HepG2 (cell line): ENCODE data around the gene SYNC. TPM values are rescaled to one million over a fixed set of nuclear protein-coding genes. Genes with fewer than 3 reads are reported as not detected.

Source experiments
- ATAC-seq: fragments of 200-7000 bp; cut with Tn5 transposase; 3 replicates; pipeline ENCODE4 v1.9.1; 2020; ENCODE audit warnings: mild to moderate bottlenecking, moderate library complexity
- BruUV-seq: library from RNA; stranded (reverse); fragments of 400-500 nt; replicated peaks from 2 replicates; lab custom pipeline; 2021; lab: Mats Ljungman, UMichigan
- CTCF ChIA-PET: fragments of 300-600 bp; formaldehyde crosslinking; extraction: SDS; loops from one replicate; lab custom pipeline; 2021; ENCODE audit warnings: low total read pairs, inconsistent platforms, low intra/inter-chr PET ratio; lab: Yijun Ruan, JAX
- POLR2A ChIA-PET: fragments of 350-600 bp; sonication (Branson Sonifier 250); formaldehyde crosslinking; loops from one replicate; lab custom pipeline; 2020; ENCODE audit warnings: antibody characterized with exemption, inconsistent platforms; lab: Yijun Ruan, JAX
- DNase-seq: peaks from one replicate; pipeline ENCODE4 v3.0.0-alpha.2; 2015; ENCODE audit warnings: low spot score
- FAIRE-seq: peaks from 3 replicates; lab custom pipeline; 2011; peaks lifted over from hg19 to GRCh38; lab: Jason Lieb, UNC
- H2AFZ ChIP-seq: one replicate; pipeline ENCODE4 v1.6.1; 2011; ENCODE audit warnings: low read length, inconsistent platforms
- H3K27ac ChIP-seq: fragments of 300-600 bp; 3 replicates; pipeline ENCODE4 v1.8.0; 2011; ENCODE audit warnings: mixed run types, mild to moderate bottlenecking, mixed read lengths, low read length, inconsistent platforms; ENCODE audit not compliant: insufficient read depth; ENCODE audit errors: extremely low read length
- H3K27me3 ChIP-seq, 2 experiments: fragments of 200-600 bp in 1 of 2; 2 replicates in 1 of 2; 3 replicates in 1 of 2; pipeline versions ENCODE4 v1.6.0 to v1.8.0; 2011; ENCODE audit warnings: low read length in 2 of 2, mild to moderate bottlenecking in 2 of 2, moderate library complexity in 2 of 2, inconsistent platforms in 1 of 2; ENCODE audit not compliant: insufficient read depth in 2 of 2, control insufficient read depth in 1 of 2
- H3K36me3 ChIP-seq, 2 experiments: fragments of 200-600 bp in 1 of 2; replicated peaks in 1 of 2; 2 replicates in 1 of 2; 3 replicates in 1 of 2; pipeline versions ENCODE4 v1.5.1 to v1.8.0; 2011; ENCODE audit warnings: low read length in 2 of 2, inconsistent platforms in 1 of 2; ENCODE audit not compliant: insufficient read depth in 2 of 2, control insufficient read depth in 1 of 2
- H3K4me1 ChIP-seq: 2 replicates; pipeline ENCODE4 v1.5.1; 2012; ENCODE audit warnings: low read length, inconsistent platforms; ENCODE audit not compliant: insufficient read depth
- H3K4me2 ChIP-seq: 2 replicates; pipeline ENCODE4 v1.6.0; 2011; ENCODE audit warnings: low read depth, low read length, inconsistent platforms
- H3K4me3 ChIP-seq, 3 experiments: fragments of 200-600 bp in 1 of 3; sonication (generic), shearing (Covaris generic) in 1 of 3; replicated peaks in 1 of 3; 2 replicates each; pipeline ENCODE4 v1.5.1; 2011 to 2016; ENCODE audit warnings: low read length in 3 of 3, inconsistent platforms in 2 of 3, low read depth in 2 of 3, mild to moderate bottlenecking in 2 of 3, control low read depth in 1 of 3, mixed read lengths in 1 of 3; ENCODE audit not compliant: insufficient read depth in 1 of 3
- H3K79me2 ChIP-seq: one replicate; pipeline ENCODE4 v1.6.1; 2011; ENCODE audit warnings: low read length, inconsistent platforms; ENCODE audit not compliant: insufficient read depth
- H3K9ac ChIP-seq: 2 replicates; pipeline ENCODE4 v1.6.0; 2011; ENCODE audit warnings: mild to moderate bottlenecking, low read depth, low read length, inconsistent platforms; ENCODE audit not compliant: insufficient read depth
- H3K9me3 ChIP-seq: 2 replicates; pipeline ENCODE4 v1.5.1; 2012; ENCODE audit warnings: mild to moderate bottlenecking, low read length
- H4K20me1 ChIP-seq: 2 replicates; pipeline ENCODE4 v1.6.0; 2011; ENCODE audit warnings: inconsistent platforms, mild to moderate bottlenecking, low read length, moderate library complexity; ENCODE audit not compliant: insufficient read depth
- ARID5B ChIP-seq: IDR thresholded peaks from 2 replicates; pipeline ENCODE4 v1.4.0; 2020; ENCODE audit warnings: mild to moderate bottlenecking, missing genetic modification reagents
- BCL3 ChIP-seq: sonication (generic); formaldehyde crosslinking; IDR thresholded peaks from 2 replicates; pipeline ENCODE4 v1.5.1; 2020; ENCODE audit warnings: mild to moderate bottlenecking, missing genetic modification reagents, moderate library complexity
- CBFB ChIP-seq: sonication (generic); formaldehyde crosslinking; IDR thresholded peaks from 2 replicates; pipeline ENCODE4 v1.4.0; 2020; ENCODE audit warnings: missing genetic modification reagents
- HMG20B ChIP-seq: conservative IDR thresholded peaks from 2 replicates; pipeline ENCODE4 v1.6.1; 2016; ENCODE audit warnings: missing genetic modification reagents, missing compliant biosample characterization
- ZNF703 ChIP-seq: sonication (generic); formaldehyde crosslinking; IDR thresholded peaks from 2 replicates; pipeline ENCODE4 v1.5.1; 2020; ENCODE audit warnings: missing genetic modification reagents, mild to moderate bottlenecking, moderate library complexity, borderline replicate concordance
- ZNF775 ChIP-seq: sonication (generic); formaldehyde crosslinking; IDR thresholded peaks from 2 replicates; pipeline ENCODE4 v1.4.0; 2020; ENCODE audit warnings: missing genetic modification reagents, mild to moderate bottlenecking, moderate library complexity, borderline replicate concordance
- WGBS: methylation state at CpG from one replicate; pipeline ENCODE4 v1.1.6; 2017; ENCODE audit warnings: low lambda C conversion rate; 5-methylcytosine and 5-hydroxymethylcytosine counted together
- in situ Hi-C: cut with HindIII; loops from 2 replicates; pipeline ENCODE4 v1.10.0; 2017; ENCODE audit warnings: low pct_unique_long_range_greater_than_20kb; ENCODE audit not compliant: extremely low pct_ligation_motif_present
- intact Hi-C: fragments of 100-400 bp; cut with micrococcal nuclease; formaldehyde crosslinking; loops from one replicate; pipeline ENCODE4 v1.10.0; 2022; ENCODE audit not compliant: unreplicated experiment
- polyA plus RNA-seq, 8 experiments: library from polyadenylated mRNA; depleted of rRNA in 3 of 8; stranded (reverse) in 7 of 8; unstranded in 1 of 8; fragments of >200 nt; fragmentation: Illumina TruSeq in 4 of 8; extraction: Trizol in 4 of 8; gene quantifications; 2 replicates each; pipeline versions ENCODE4 v1.2.1 to v1.2.3, GENCODE V29; 2011 to 2016; ENCODE audit warnings: low read depth in 4 of 8, missing spikeins in 1 of 8, mixed read lengths in 1 of 8; ENCODE audit not compliant: insufficient read depth in 1 of 8
- total RNA-seq, 5 experiments: library from RNA; depleted of rRNA; stranded (reverse); fragments of >200 nt; fragmentation: Illumina TruSeq; extraction: Trizol; gene quantifications; 2 replicates each; pipeline ENCODE4 v1.2.3, GENCODE V29; 2016; ENCODE audit warnings: low read depth in 1 of 5
- TF ChIP-seq, protein P1 (sequence below): sonication (generic); formaldehyde crosslinking; IDR thresholded peaks from 2 replicates; pipeline ENCODE4 v1.4.0; 2020; ENCODE audit warnings: missing genetic modification reagents

Gene SYNC
- total and polyA plus RNA-seq, 2 of the 13 experiments (the other 11 are each of a cell fraction or from before 2014, with no cell fraction given): 2.4 to 5.4 TPM

DNA sequence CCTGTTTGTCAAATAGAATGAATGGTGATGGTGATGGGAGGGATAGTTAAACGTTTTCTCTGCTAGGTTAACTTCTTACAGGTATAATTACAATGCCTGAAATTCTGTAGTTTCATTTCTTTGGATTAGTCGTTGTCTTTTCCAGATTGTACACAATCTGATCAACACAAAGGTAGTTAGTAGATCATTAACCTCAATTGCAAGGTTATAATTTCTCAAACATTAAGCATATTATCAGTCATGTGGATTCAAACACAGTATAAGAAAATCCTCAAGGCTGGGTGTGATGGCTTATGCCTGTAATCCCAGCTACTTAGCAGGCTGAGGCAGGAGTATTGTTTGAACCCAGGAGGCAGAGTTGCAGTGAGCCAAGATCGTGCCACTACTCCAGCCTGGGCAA lies 20.6 kb downstream of the SYNC start (continued):
- no peak for TF ChIP-seq ARID5B (CRISPR knock-in tag)
- no peak for TF ChIP-seq BCL3 (CRISPR knock-in tag)

DNA sequence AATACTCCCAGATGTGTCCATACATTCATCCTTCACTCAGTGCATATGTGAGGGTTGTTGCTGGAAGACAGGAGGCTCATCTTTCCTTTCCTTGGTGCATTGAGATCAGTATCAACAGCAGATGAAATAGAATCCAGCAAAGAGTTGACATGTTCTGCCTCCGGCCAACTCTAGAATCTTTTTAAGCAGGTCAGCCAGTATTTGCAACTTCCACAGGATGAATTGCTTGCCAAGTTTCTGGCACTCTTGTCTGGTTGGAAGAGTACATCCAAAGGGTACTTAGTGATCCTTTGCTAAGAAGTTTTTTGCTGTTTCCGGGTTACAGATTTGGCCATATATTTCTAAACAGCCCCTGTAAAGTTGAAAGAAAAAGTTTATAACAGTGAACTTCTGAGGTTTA lies 21.1 kb downstream of the SYNC start:
- H3K9ac ChIP-seq: no peak overlapping the region
- no peak for DNase-seq
- in situ Hi-C loops: no loop called here
- BruUV-seq: no TSS peak
- no peaks in the 10 kb centered on the region for H3K79me2 ChIP-seq
- H3K9me3 ChIP-seq: no peaks in the 10 kb centered on the region
- H4K20me1 ChIP-seq: no peaks in the 10 kb centered on the region; the same call in 1 of the 2 replicates
- H3K4me2 ChIP-seq: no peak overlapping the region
- no peak for FAIRE-seq
- intact Hi-C loops: no loop called here
- CTCF ChIA-PET: no interaction called here
- WGBS: 100% methylated on average over 2 of the region's 2 CpGs
- H3K4me3 ChIP-seq: no peak overlapping the region
- no peaks in the 10 kb centered on the region for H3K27me3 ChIP-seq
- ATAC-seq: no peak
- H3K4me1 ChIP-seq: no peaks in the 10 kb centered on the region
- H3K27ac ChIP-seq: no peak overlapping the region
- POLR2A ChIA-PET: no interaction called here
- H2AFZ ChIP-seq: no peak overlapping the region
- peaks cover 6 to 73% of the 10 kb centered on the region in 2 experiments for H3K36me3 ChIP-seq
- TF ChIP-seq, protein P1, sequence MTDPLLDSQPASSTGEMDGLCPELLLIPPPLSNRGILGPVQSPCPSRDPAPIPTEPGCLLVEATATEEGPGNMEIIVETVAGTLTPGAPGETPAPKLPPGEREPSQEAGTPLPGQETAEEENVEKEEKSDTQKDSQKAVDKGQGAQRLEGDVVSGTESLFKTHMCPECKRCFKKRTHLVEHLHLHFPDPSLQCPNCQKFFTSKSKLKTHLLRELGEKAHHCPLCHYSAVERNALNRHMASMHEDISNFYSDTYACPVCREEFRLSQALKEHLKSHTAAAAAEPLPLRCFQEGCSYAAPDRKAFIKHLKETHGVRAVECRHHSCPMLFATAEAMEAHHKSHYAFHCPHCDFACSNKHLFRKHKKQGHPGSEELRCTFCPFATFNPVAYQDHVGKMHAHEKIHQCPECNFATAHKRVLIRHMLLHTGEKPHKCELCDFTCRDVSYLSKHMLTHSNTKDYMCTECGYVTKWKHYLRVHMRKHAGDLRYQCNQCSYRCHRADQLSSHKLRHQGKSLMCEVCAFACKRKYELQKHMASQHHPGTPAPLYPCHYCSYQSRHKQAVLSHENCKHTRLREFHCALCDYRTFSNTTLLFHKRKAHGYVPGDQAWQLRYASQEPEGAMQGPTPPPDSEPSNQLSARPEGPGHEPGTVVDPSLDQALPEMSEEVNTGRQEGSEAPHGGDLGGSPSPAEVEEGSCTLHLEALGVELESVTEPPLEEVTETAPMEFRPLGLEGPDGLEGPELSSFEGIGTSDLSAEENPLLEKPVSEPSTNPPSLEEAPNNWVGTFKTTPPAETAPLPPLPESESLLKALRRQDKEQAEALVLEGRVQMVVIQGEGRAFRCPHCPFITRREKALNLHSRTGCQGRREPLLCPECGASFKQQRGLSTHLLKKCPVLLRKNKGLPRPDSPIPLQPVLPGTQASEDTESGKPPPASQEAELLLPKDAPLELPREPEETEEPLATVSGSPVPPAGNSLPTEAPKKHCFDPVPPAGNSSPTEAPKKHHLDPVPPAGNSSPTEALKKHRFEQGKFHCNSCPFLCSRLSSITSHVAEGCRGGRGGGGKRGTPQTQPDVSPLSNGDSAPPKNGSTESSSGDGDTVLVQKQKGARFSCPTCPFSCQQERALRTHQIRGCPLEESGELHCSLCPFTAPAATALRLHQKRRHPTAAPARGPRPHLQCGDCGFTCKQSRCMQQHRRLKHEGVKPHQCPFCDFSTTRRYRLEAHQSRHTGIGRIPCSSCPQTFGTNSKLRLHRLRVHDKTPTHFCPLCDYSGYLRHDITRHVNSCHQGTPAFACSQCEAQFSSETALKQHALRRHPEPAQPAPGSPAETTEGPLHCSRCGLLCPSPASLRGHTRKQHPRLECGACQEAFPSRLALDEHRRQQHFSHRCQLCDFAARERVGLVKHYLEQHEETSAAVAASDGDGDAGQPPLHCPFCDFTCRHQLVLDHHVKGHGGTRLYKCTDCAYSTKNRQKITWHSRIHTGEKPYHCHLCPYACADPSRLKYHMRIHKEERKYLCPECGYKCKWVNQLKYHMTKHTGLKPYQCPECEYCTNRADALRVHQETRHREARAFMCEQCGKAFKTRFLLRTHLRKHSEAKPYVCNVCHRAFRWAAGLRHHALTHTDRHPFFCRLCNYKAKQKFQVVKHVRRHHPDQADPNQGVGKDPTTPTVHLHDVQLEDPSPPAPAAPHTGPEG (CRISPR knock-in tag): no peak
- TF ChIP-seq HMG20B (CRISPR knock-in tag) (no peak), ZNF703 (CRISPR knock-in tag) (no peak), ARID5B (CRISPR knock-in tag) (no peak), ZNF775 (CRISPR knock-in tag) (no peak), CBFB (CRISPR knock-in tag) (no peak)
